Activated CD4-positive, alpha-beta T cell treated with anti-CD3 and anti-CD28 coated beads, Interleukin-2, Interleukin-6, amounts not matched to agents 100 ng/mL and 50 ng/mL, durations not matched to agents 16 hours and 8 hours (primary cell): Measurements from ENCODE around the gene NECTIN1.

ENCODE experiments used
- DNase-seq: peaks from one replicate; pipeline ENCODE4 v3.0.0-alpha.2; 2020

NECTIN1 gene

GRCh38 chr11:119712006-119712405 is 17.0 kb downstream of the NECTIN1 start:
- no peak for DNase-seq

GRCh38 chr11:119711476-119711875 is 17.5 kb downstream of the NECTIN1 start:
- DNase-seq, result no peak

- no peak for DNase-seq
These were observed 18.6 kb downstream of the NECTIN1 start for GRCh38 chr11:119710417-119710816.

- no peak for DNase-seq
These were observed 19.2 kb downstream of the NECTIN1 start for GRCh38 chr11:119709638-119710346.

- no peak for DNase-seq
These were observed 19.8 kb downstream of the NECTIN1 start for GRCh38 chr11:119709171-119709570.

- DNase-seq, result no peak
These were observed 20.6 kb downstream of the NECTIN1 start for GRCh38 chr11:119708384-119708783.

GRCh38 chr11:119706887-119707286 is 22.1 kb downstream of the NECTIN1 start:
- no peak for DNase-seq

GRCh38 chr11:119706029-119706428 is 23.0 kb downstream of the NECTIN1 start:
- no peak for DNase-seq

GRCh38 chr11:119705362-119705761 is 23.6 kb downstream of the NECTIN1 start:
- no peak for DNase-seq

GRCh38 chr11:119704849-119705248 is 24.2 kb downstream of the NECTIN1 start:
- DNase-seq, result no peak

GRCh38 chr11:119701591-119702549 is 27.1 kb downstream of the NECTIN1 start:
- no peak for DNase-seq

- DNase-seq, result no peak
These were observed 28.3 kb downstream of the NECTIN1 start for GRCh38 chr11:119700536-119701346.

- no peak for DNase-seq
These were observed 29.0 kb downstream of the NECTIN1 start for GRCh38 chr11:119700030-119700429.

- DNase-seq, result no peak
These were observed 29.8 kb downstream of the NECTIN1 start for GRCh38 chr11:119699227-119699626.

- DNase-seq, result no peak
These were observed 31.1 kb downstream of the NECTIN1 start for GRCh38 chr11:119697882-119698281.

GRCh38 chr11:119697445-119697844 is 31.6 kb downstream of the NECTIN1 start:
- DNase-seq, result no peak

- DNase-seq, result no peak
These were observed 32.4 kb downstream of the NECTIN1 start for GRCh38 chr11:119696378-119697222.

GRCh38 chr11:119694334-119694733 is 34.7 kb downstream of the NECTIN1 start:
- no peak for DNase-seq

- no peak for DNase-seq
These were observed 35.7 kb downstream of the NECTIN1 start for GRCh38 chr11:119693253-119693815.

- DNase-seq, result no peak
These were observed 36.5 kb downstream of the NECTIN1 start for GRCh38 chr11:119692540-119692820.

GRCh38 chr11:119691701-119692539 is 37.1 kb downstream of the NECTIN1 start:
- no peak for DNase-seq
